Measurements from ENCODE around the gene DNAJA3. TPM values are rescaled to one million over a fixed set of nuclear protein-coding genes. Genes with fewer than 3 reads are reported as not detected.

DNAJA3 gene
- total RNA-seq, 6 experiments from 2014 or later = 36.4 to 110 (median 49.0) TPM

GRCh38 chr16:4501071-4501478 is 75.4 kb downstream of the DNAJA3 start:
- TF ChIP-seq POLR2A (IDR thresholded peaks at IDR 0.05) (no peak), CTCF (IDR thresholded peaks at IDR 0.05) (no peak)
- Histone ChIP-seq H3K36me3 (peaks cover 0 to 10% (median 3%) of the 10 kb centered on the region in 4 donors), H3K4me1 (peaks cover 0 to 20% (median 8%) of the 10 kb centered on the region in 4 donors), H3K9me3 (no peaks in the 10 kb centered on the region), H3K4me3 (no peak overlapping the region), H3K27ac (peak overlapping the region; percentile 58 to 82 (median 66)), H3K27me3 (no peaks in the 10 kb centered on the region)
- ATAC-seq = peak; percentile 64 to 81 (median 77)
- peak in 1 of 3 donors; percentile 30 for DNase-seq
- intact Hi-C loops (cut with DNase I) = loop anchor here in 1 of 2 donors (10.0 kb wide), 1 partner anchor 54 kb away; the partner anchor contains the start of gene C16orf96
- 29% methylated on average over 5 of the region's 5 CpGs for WGBS (ENCODE audit: insufficient coverage, low coverage, low lambda C conversion rate, missing lambda C conversion rate)

GRCh38 chr16:4505356-4506147 is 79.9 kb downstream of the DNAJA3 start:
- ATAC-seq = peak in 3 of 4 donors; percentile 5 to 37 (median 29)
- H3K27ac ChIP-seq = peak overlapping the region in 2 of 3 donors; percentile 1 to 39

More at GRCh38 chr16:4505356-4506147, 79.9 kb downstream of the DNAJA3 start:
- Histone ChIP-seq H3K27me3 (no peaks in the 10 kb centered on the region), H3K9me3 (no peaks in the 10 kb centered on the region), H3K4me1 (peaks cover 0 to 19% (median 5%) of the 10 kb centered on the region in 4 donors), H3K36me3 (peaks cover 0 to 43% (median 23%) of the 10 kb centered on the region in 4 donors), H3K4me3 (no peak overlapping the region)
- intact Hi-C loops (cut with DNase I) = loop anchor here in 1 of 2 donors (10.0 kb wide), 1 partner anchor 49 kb away; the partner anchor contains the start of gene C16orf96
- TF ChIP-seq POLR2A (IDR thresholded peaks at IDR 0.05) (no peak), CTCF (IDR thresholded peaks at IDR 0.05) (no peak)
- peak in 2 of 3 donors; percentile 41 to 70 for DNase-seq
- WGBS (ENCODE audit: insufficient coverage, low coverage, low lambda C conversion rate, missing lambda C conversion rate) = 67% methylated on average over 13 of the region's 13 CpGs

Small RNA genes lying within 50 kb of the gene (small RNA-seq; reads per million reads assigned to genes)
- gene AC012676.2 = 0 reads per million in 2 experiments

Other genes starting within 250 kb of the DNAJA3 start
- gene SRL, start 183.8 kb upstream of the DNAJA3 start, total RNA-seq = under 1 TPM; 0.18 to 0.62 (median 0.28) TPM
- gene TFAP4, start 152.8 kb upstream of the DNAJA3 start, total RNA-seq = 1 to 10 TPM; 2.6 to 5.8 (median 3.7) TPM
- 1 to 10 TPM in 5 of 6 experiments, under 1 TPM in 1; 0.79 to 2.6 (median 1.4) TPM for gene GLIS2, start 109.8 kb upstream of the DNAJA3 start, total RNA-seq
- gene PAM16, start 74.5 kb upstream of the DNAJA3 start, total RNA-seq = 10 to 100 TPM; 27.9 to 45.9 (median 32.8) TPM
- gene VASN, start 54.0 kb upstream of the DNAJA3 start, total RNA-seq = 10 to 100 TPM; 13.5 to 22.9 (median 16.8) TPM
- gene CORO7, start 9.3 kb upstream of the DNAJA3 start, total RNA-seq = 10 to 100 TPM in 5 of 6 experiments, 1 to 10 TPM in 1; 7.8 to 22.9 (median 13.3) TPM
- 10 to 100 TPM; 19.9 to 44.0 (median 35.5) TPM for gene NMRAL1, start 48.8 kb downstream of the DNAJA3 start, total RNA-seq
- 10 to 100 TPM; 39.7 to 74.7 (median 55.4) TPM for gene HMOX2, start 50.5 kb downstream of the DNAJA3 start, total RNA-seq
- 10 to 100 TPM; 15.7 to 23.2 (median 18.4) TPM for gene CDIP1, start 112.9 kb downstream of the DNAJA3 start, total RNA-seq
- gene C16orf96, start 130.5 kb downstream of the DNAJA3 start, total RNA-seq = under 1 TPM in 5 of 6 experiments, not detected in 1; 0.06 to 0.24 (median 0.16) TPM
- gene UBALD1, start 189.0 kb downstream of the DNAJA3 start, total RNA-seq = 10 to 100 TPM in 4 of 6 experiments, 1 to 10 TPM in 2; 6.4 to 29.5 (median 17.2) TPM
- 10 to 100 TPM; 42.5 to 67.3 (median 49.5) TPM for gene MGRN1, start 199.0 kb downstream of the DNAJA3 start, total RNA-seq

Data from right lobe of liver (tissue), 6 donors.